Limb (tissue), 2 donors: ENCODE data around the gene FGF12.
A peak's percentile ranks its signal among the peaks of the same experiment; 100 is the strongest.

Experiments
- DNase-seq, 2 donors: peaks; one replicate each; pipeline ENCODE4 v3.0.0-alpha.2; 2016; ENCODE audit errors: extremely low spot score in 2 of 2

Gene FGF12

GRCh38 chr3:192417017-192417416, 310.3 kb downstream of the FGF12 start:
- DNase-seq = no peak

- no peak for DNase-seq
Measured at GRCh38 chr3:192413461-192413860, 313.9 kb downstream of the FGF12 start.

- DNase-seq = no peak
Measured at GRCh38 chr3:192410684-192410960, 316.7 kb downstream of the FGF12 start.

GRCh38 chr3:192409838-192410683, 317.3 kb downstream of the FGF12 start:
- peak in 1 of 2 donors; percentile 66 for DNase-seq

GRCh38 chr3:192409201-192409837, 318.0 kb downstream of the FGF12 start:
- DNase-seq = peak in 1 of 2 donors; percentile 67

- peak in 1 of 2 donors; percentile 66 for DNase-seq
Measured at GRCh38 chr3:192408647-192409200, 318.6 kb downstream of the FGF12 start.

- peak in 1 of 2 donors; percentile 65 for DNase-seq
Measured at GRCh38 chr3:192408007-192408646, 319.2 kb downstream of the FGF12 start.

GRCh38 chr3:192399767-192400166, 327.6 kb downstream of the FGF12 start:
- DNase-seq = no peak

- DNase-seq = no peak
Measured at GRCh38 chr3:192397012-192397411, 330.3 kb downstream of the FGF12 start.

- no peak for DNase-seq
Measured at GRCh38 chr3:192395506-192395905, 331.8 kb downstream of the FGF12 start.

- DNase-seq = no peak
Measured at GRCh38 chr3:192392986-192393385, 334.4 kb downstream of the FGF12 start.

- DNase-seq = no peak
Measured at GRCh38 chr3:192382861-192383260, 344.5 kb downstream of the FGF12 start.

GRCh38 chr3:192373586-192373985, 353.8 kb downstream of the FGF12 start:
- no peak for DNase-seq

GRCh38 chr3:192373032-192373431, 354.3 kb downstream of the FGF12 start:
- no peak for DNase-seq

GRCh38 chr3:192372616-192373015, 354.7 kb downstream of the FGF12 start:
- DNase-seq = no peak

GRCh38 chr3:192371870-192372400, 355.4 kb downstream of the FGF12 start:
- no peak for DNase-seq

GRCh38 chr3:192367616-192368015, 359.7 kb downstream of the FGF12 start:
- DNase-seq = no peak

- no peak for DNase-seq
Measured at GRCh38 chr3:192366916-192367315, 360.4 kb downstream of the FGF12 start.

GRCh38 chr3:192365571-192365970, 361.8 kb downstream of the FGF12 start:
- DNase-seq = no peak

GRCh38 chr3:192364316-192364715, 363.0 kb downstream of the FGF12 start:
- no peak for DNase-seq

- no peak for DNase-seq
Measured at GRCh38 chr3:192354687-192355086, 372.7 kb downstream of the FGF12 start.

- DNase-seq = no peak
Measured at GRCh38 chr3:192352142-192352541, 375.2 kb downstream of the FGF12 start.
